Non-pigmented ciliary epithelial cell (primary cell): ENCODE results near the gene ARID5A.
"Not testable (repeated sequence)": the region's sequence is repeated elsewhere in the genome, so short reads cannot be mapped to it uniquely, and the experiment has no call there.

Experiments used
- DNase-seq: peaks from one replicate; pipeline ENCODE4 v3.0.0-alpha.2; 2010; ENCODE audit warnings: low read depth

The ARID5A gene

DNA sequence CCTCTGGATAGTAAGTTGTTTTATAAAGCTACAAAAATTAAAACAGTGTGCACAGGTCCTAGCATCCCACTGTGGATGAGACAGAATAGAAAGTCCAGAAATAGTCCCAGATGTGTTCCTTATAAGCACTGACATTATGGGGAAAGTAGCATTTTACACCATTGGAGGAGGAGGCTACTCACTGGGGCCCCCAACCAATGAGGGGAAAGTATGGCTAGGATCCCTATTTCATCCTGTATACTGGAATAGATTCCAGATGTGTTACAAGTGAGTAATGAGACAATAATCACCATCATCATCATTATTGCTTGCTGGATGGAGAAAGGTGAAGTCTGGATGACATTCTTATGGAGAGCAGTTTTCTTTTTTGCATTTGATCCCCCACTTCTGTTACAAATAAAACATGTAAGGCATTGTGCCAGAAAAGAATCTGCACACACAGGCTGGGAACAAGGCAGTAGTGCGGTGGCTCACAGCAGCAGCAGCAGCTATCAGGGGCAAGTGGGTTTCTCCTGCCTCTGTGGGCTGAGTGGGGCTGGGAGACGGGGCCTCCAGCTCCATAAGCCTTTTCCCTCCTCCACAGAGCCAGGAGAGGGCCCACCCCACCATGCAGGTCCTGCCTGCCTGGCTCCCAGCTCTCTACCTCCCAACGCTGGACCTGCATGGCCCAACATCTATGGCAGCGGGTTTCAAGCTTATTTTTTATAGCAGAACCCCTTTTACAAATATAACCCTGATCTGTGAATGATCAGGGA is 5.0 kb downstream of the ARID5A start:
- DNase-seq, result no peak

DNA sequence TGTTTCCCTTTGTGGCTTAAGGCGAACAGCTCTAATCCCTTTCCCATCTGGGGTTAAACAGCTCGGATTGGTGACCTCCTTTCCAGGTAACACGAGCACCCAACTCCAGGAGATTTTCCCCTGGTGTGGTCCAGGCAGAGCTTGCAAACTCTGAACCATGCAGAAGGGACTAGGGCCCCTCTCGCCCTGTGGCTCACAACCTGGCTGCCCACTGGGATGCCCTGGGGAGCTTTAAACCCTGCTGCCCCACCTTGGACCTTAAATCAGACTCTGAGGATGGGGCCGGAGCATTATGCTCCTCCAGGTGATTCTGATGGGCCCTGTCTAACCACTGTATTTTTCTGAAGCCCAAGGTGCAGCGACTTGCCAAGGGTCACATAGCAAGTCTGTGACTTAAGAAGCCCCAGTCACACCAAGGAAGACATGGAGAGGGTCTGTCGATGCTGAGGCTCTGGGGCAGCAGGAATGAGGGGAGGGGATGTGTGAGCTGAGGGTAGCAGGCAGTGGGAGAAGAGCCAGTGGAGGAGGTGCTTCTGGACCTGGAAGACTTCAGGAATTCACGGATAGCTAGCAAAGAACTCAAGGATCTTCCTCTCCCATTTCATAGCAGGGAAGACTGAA is 5.9 kb downstream of the ARID5A start:
- no peak for DNase-seq

DNA sequence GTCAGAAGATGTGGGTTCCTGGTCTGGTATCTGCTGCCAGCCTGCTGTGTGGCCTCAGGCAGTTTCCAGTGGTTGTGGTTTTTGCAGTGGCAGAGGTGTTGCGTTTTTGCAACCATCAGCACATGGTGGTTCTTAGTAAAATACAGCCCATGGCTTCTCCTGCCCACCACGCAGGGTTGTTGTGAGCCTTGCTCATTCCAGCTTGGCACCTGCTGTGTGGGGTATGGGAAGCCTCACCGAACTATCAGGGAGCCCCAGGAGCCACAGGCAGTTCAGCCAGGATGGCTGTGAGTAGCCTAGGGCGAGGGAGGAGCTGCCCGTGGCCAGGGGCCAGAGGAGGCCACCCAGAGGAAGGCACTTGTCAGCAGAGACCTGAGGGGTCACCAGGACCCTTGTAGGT is 9.8 kb downstream of the ARID5A start:
- no peak for DNase-seq

DNA sequence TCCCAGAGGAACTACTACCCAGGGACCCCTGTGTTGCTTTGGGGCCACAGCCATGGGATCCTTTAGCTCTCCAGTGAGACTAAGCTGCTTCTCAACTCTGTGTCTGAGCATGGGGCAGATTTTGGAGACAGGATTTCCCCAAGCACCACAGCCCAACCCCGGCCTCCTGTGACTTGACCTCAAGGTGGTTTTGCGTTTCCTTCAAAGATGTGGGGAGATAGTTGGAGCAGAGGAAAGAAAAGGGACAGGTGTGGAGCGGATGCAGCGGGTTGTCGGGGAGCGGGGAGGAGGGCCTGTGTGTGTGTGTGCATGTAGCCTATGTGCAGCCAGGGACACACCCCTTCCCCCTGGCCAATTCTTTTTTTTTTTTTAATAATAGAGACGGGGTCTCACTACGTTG is 10.2 kb downstream of the ARID5A start:
- DNase-seq, result no peak

DNA sequence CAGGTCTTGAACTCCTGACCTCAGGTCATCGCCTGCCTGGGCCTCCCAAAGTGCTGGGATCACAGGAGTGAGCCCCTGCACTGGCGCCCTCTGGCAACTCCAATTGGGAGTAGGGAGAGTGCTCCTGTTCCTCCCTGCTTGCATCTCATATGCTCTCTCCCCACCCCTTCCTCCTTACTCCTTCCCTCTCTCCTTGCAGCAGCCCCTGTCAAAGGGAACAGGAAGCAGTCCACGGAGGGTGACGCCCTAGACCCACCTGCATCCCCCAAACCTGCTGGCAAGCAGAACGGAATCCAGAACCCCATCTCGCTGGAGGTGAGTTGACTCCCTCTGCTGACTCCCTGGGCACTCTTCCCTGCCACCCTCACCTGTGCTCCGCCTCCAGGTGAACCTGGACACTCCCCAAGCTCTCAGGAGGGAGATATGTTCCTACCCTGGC is 10.7 kb downstream of the ARID5A start:
- DNase-seq, result no peak

DNA sequence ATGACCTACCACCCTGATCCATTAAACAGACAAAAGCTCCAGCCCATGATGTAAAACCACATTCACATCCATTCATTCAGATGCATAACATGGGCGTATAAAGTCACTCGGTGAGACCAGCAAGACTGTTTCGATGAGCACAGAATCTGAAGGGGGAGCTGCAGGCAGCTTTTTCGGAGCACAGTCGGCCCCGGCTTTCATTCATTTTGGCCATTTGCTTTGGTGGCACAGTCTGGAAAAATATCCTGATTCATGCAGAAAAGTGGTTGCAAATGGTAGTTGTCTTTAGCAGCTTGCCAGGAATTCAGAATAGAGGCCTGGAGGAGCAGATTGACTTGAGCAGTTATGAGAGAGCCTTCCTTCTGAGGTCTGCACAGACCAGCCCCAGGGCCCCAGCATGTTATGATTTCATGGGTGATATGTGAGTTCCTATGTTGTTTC is 11.2 kb downstream of the ARID5A start:
- DNase-seq, result no peak

DNA sequence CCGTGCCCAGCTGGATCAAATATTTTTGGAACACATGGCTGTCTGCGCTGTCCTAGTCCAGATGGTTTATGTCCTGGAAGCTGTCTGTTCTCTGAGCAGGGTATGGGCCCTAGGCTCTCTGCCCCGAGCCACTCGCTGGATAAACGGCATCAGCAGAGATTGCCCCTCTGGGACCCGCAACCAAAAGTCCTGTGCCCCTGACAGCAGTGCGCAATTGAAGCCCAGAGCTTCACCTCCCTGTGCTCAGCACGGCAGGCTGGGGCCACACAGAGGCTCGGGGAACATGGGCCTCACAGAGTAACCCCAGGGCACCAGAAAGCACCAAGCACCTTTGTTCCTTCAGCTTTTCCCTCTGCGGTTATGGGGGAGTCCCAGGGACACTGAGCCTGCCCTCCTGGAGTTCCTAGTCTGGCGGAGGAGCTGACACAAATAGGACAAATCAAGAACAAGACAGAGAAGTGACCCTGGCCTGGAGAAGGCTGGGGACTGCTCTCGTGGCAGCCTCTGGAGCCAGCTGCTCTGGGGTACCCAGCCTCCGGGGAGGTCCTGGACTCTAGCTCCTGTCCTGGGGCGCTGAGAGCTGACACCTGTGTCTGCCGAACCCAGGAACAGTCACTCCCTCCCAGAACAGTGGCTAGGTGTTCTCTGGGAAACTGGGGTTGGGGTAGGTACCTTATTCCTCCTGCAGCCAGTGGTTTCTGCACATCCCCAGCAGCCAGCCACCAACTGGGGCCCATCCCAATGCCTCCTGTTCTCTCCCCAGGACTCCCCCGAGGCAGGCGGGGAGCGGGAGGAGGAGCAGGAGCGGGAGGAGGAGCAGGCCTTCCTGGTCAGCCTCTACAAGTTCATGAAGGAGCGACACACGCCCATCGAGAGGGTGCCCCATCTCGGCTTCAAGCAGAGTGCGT is 12.3 kb downstream of the ARID5A start:
- no peak for DNase-seq

DNA sequence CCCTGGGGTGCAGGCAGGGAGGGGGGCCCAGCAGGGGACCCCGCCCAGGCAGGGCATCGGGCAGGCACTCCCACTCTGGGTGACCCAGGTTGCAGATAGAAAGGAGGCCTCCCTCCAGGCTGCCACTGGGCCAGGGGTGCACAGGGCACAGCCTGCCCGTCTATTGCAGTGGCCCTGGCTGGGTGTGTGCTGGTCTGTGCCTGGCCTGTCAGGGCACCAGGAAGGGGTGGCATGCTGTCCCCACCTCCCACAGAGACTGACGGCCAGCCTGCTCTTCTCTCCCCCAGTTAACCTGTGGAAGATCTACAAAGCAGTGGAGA is 12.9 kb downstream of the ARID5A start:
- no peak for DNase-seq

DNA sequence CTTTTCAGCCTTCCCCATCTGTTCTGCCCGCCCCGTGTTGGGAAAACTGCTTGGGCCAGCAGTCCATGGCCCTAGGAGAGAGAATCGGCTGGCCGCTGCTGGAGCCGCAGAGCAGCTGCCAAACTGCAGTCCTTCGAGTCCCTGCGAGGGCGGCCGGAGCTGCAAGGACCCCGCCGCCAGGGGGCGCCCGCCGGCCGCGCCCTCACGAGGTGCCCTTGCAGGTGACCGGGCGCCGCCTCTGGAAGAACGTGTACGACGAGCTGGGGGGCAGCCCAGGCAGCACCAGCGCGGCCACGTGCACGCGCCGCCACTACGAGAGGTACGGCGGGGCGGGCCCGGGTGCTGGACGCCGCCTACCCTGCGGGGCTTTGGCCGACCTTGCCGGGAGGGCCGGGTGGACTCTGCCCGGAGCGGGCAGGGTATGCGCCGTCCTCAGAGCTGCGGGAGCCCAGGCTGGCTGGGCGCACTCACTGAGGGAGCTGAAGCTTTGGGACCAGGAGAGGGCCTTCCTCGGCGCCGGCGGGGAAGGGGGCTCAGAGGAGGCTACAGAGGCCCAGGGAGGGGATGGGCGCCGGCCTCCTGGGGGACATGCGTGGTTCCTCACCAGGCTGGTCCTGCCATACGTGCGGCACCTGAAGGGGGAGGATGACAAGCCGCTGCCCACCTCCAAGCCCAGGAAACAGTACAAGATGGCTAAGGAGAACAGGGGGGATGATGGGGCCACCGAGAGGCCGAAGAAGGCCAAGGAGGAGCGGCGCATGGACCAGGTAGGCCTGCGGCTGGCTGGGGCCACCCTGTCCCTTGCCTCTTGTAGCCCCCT is 13.6 kb downstream of the ARID5A start:
- no peak for DNase-seq

DNA sequence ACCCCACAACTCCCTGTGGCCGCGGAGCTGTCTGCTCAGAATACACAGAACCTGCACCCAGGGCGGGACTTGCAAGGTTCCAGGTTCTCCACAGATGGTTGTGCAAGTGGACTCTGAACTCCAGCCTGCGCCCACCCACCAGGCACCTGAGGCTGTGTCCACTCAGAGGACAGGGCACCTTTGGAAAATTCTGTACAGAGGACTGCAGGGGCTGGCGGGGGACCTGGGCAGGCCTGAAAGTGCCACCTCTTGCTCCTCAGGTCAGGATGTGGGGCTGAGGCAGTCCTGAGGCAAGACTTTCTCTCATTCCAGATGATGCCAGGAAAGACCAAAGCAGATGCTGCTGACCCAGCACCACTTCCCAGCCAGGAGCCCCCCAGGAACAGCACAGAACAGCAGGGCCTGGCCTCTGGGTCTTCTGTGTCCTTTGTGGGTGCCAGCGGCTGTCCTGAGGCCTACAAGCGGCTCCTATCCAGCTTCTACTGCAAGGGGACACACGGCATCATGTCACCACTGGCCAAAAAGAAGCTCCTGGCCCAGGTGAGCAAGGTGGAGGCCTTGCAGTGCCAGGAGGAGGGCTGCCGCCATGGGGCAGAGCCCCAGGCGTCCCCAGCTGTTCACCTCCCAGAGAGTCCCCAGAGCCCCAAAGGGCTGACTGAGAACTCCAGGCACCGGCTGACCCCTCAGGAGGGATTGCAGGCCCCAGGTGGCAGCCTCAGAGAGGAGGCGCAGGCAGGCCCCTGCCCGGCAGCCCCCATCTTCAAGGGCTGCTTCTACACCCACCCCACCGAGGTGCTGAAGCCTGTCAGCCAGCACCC is 14.4 kb downstream of the ARID5A start:
- no peak for DNase-seq

DNA sequence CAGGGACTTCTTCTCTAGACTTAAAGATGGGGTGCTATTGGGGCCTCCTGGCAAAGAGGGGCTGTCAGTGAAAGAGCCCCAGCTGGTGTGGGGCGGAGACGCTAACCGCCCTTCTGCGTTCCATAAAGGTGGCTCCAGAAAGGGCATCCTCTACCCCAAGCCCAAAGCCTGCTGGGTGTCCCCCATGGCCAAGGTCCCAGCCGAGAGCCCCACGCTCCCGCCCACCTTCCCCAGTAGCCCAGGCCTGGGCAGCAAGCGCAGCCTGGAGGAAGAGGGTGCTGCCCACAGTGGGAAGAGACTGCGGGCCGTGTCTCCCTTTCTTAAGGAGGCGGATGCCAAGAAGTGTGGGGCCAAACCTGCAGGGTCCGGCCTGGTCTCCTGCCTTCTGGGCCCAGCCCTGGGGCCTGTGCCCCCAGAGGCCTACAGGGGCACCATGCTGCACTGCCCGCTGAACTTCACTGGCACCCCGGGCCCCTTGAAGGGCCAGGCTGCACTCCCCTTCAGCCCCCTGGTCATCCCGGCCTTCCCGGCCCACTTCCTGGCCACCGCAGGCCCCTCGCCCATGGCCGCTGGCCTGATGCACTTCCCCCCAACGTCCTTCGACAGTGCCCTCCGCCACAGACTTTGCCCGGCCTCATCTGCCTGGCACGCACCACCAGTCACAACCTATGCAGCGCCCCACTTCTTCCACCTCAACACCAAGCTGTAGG is 15.2 kb downstream of the ARID5A start:
- no peak for DNase-seq

DNA sequence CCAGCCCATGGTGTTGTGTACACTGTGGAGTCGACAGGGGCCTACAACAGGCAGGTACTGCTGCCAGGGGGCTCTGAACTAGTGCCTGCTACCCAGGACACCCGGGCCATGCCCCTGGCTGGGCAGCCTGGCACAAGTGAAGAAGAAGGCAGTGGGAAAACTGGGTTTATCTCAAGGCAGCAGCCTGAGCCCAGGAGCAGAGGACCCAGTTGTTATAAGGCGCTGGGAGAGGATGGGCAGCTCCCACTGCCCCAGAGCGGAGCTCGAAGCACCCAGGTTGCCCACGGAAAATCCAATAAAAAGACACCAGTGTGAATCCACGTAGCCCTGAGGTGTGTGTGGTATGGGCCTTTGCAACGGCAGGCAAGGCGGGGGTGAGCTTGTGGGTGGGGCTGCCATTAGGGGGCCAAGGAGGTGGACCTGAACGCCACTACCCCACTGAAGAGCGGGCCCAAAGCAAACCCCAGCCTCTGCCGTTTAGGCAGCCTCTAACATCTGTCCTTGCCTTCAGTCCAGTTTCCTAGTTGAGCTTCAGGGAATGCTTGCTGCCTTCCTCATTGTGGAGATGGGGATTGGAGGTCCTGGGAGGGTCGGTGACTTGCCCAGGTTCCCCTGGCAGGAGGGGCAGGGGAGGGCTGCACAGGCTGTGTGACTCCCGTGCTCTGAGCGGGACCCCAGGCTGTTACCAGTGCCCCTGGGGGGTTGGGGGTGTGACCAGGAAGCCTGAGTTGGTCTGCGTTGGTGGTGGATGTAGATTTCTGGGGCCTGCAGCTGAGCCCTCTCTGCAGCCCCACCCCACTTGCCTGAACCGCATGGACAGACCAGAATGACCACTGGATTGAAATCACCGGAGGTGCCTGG is 16.0 kb downstream of the ARID5A start:
- no peak for DNase-seq

DNA sequence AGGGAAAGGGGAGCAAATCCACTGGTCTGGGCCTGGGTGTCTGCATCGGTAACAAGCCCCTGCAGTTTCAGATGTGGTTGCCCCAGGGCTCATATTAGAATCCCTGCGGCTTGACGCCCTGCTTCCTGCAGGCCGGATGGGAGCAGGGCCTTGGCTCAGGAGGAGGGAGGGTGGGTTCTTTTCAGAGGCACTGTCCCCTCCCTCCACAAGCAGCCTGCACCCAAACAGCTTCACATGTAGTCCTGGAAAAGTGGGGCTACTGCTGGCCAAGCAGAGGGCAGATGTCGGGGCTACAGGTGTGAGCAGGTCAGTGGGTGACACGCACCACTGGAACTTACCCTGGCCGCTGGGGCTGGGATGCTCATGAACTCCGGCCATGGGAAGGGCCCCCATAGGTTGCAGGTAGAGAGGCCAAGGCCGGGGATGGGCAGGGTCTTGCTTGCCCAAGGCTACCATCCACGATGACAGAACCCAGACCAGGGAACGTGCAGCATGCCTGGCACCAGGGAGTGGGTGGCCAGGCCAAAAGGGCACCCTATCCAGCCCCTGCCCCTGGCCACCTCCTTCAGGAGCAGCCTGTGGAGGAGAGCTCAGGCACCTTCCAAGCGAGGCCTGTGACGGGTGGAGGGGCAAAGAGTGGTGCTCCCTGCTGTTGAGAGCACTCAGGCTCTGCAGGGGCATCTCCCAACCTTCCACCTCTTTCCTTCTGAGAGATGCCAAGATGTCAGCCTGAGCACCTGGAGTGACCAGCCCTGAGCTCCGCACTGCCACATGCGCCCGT is 16.8 kb downstream of the ARID5A start:
- DNase-seq, result no peak

DNA sequence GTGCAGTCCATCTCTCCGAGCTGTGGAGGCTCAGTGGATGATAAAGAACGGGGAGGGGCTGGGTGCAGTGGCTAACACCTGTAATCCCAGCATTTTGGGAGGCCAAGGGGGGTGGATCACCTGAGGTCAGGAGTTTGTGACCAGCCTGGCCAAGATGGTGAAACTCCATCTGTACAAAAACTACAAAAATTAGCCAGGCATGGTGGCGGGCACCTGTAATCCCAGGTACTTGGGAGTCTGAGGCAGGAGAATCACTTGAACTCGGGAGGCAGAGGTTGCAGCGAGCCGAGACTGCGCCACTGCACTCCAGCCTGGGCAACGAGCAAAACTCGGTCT is 17.4 kb downstream of the ARID5A start:
- DNase-seq, result not testable (repeated sequence)

DNA sequence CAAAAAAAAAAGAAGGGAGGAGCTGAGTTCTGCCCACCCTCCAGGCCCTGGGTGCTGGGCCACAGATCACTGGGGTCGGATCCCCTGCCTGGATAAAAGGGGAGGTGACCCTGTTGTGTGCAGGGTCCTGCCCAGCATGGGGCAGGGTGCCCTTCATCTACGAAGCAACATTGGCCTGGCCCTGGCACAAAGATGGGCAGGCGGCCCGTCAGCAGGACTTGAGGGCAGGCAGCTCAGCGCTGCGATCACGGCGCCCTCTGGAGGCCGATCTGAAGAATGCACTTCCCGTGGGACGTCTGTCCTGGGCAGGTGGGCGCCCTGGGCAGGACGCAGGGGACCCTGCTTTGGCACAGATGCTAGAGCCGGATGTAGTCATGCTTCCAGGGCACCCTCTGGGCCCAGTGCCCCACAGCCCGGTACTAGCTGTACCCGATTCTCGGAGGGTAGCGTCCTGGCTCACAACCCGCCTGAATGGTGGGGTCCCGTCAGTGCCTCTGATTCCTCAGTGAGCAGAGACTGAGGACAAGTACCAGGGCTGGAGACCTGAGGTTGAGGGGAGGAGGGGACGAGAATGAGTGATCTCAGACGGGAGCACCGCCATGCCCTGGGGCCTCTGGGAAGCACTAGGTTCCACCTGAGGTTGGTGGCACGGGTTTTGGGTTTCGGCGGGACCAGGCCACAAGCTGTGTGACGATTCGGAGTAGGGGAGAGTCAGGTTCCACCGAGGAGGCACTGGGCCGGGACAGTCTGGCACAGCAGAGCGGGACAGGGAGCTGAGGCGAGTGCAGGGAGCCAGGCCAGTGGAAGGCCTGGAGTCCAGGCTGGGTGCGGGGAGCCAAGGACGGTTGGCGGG is 18.0 kb downstream of the ARID5A start:
- DNase-seq, result no peak

DNA sequence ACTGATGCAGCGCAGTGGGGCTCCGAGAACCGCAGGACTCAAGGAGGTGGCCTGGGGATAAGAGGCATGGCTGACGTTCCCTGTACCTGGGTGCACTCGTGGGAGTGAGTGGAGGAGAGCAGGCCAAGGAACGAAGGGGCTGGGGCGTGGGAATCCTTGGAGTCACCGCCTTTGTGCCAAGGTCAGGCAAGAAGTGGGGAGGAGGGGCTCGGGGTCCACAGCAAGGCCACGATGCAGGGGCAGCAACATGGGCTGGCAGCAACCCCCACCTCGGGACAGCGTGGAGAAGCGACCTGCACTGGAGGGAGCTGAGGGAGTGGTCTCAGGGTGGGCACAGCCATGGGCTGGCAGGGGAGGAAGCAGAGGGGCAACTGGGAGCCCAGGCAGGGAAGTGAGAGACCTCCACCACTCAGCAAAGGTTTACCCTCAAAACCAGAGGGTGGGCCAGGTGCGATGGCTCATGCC is 18.6 kb downstream of the ARID5A start:
- no peak for DNase-seq

DNA sequence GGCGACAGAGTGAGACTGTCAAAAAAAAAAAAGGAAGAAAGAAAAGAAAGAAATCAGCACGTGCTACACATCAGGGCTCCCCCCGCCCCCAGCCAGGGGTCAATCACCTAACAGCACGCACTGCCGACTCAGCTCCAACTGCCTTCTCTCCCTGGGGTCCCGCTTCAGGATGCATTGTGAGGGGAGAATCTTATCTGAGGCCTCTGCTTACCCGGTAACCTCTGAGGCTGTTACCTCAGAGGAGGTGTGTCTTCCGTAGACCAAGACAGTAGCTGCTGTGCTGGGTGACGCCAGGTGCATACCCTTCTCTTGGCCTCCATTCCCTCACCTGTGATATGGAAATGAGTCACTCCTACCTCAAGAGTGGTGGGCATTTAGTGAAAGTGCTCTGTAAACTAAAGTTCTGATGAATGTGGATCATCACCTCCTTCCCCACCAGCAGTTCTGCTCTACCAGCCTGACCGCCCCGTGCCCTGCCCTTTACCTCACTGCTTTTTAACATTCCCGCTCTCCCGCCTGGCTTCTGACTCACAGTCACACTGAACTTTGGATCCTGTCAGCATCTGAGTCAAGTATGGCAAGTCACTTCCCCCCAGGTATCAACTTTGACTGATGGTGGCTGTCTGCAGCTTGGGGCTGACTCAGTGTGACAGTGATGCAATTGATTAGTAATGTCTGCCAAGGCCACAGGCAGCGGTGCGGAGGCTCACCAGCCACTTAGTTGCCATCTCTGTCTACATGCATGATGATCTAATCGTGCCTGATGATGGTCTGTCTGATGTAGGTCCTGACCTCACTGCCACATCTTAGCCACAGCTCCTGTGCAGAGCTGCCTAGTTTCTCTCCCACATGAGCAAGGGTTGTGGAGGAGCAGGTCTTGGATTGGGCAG is 20.1 kb downstream of the ARID5A start:
- no peak for DNase-seq
